ENCODE results near the gene EFHC1. TPM values are rescaled to one million over a fixed set of nuclear protein-coding genes. Genes with fewer than 3 reads are reported as not detected.
A peak's percentile ranks its signal among the peaks of the same experiment; 100 is the strongest.

The EFHC1 gene
- total RNA-seq, 1 donor from 2014 or later: 43.7 TPM

DNA sequence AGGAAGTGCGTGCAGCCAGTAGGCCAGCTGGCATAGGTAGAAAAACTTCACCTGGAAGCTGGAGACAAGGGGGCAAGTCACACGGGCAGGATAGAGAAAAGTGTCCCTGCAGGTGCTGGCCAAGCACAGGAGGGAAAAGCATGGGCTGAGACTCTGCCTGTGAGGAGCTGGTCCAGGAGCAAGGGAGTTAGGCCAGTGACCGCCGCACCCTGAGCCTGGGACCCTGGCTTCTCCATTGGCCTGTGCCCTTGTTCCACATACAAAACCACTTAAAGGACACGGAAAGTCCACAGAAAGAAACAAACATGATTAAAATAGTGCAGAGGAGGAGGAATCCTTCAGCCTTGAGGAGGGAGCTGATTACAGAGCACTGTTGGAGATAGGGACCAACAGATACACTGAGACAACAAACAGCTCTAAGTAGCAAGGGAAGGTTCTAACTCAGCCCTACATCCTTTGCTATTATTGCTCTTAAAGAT, 88.2 kb downstream of the EFHC1 start:
- no peak overlapping the region for H3K4me3 Mint-ChIP-seq
- peaks cover 13% of the 10 kb centered on the region for H3K36me3 Mint-ChIP-seq (ENCODE audit: low read depth)
- no peaks in the 10 kb centered on the region for H3K9me3 Mint-ChIP-seq
- H3K27me3 Mint-ChIP-seq (ENCODE audit: low read depth): no peaks in the 10 kb centered on the region
- H3K4me1 Mint-ChIP-seq: peaks cover 10% of the 10 kb centered on the region
- TF ChIP-seq, protein P1, sequence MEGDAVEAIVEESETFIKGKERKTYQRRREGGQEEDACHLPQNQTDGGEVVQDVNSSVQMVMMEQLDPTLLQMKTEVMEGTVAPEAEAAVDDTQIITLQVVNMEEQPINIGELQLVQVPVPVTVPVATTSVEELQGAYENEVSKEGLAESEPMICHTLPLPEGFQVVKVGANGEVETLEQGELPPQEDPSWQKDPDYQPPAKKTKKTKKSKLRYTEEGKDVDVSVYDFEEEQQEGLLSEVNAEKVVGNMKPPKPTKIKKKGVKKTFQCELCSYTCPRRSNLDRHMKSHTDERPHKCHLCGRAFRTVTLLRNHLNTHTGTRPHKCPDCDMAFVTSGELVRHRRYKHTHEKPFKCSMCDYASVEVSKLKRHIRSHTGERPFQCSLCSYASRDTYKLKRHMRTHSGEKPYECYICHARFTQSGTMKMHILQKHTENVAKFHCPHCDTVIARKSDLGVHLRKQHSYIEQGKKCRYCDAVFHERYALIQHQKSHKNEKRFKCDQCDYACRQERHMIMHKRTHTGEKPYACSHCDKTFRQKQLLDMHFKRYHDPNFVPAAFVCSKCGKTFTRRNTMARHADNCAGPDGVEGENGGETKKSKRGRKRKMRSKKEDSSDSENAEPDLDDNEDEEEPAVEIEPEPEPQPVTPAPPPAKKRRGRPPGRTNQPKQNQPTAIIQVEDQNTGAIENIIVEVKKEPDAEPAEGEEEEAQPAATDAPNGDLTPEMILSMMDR (conservative IDR thresholded peaks at IDR 0.05): no peak
- H3K27ac Mint-ChIP-seq (ENCODE audit: unreplicated experiment): peak overlapping the region; percentile 78
- no peak for DNase-seq (ENCODE audit: low read depth, low spot score)

DNA sequence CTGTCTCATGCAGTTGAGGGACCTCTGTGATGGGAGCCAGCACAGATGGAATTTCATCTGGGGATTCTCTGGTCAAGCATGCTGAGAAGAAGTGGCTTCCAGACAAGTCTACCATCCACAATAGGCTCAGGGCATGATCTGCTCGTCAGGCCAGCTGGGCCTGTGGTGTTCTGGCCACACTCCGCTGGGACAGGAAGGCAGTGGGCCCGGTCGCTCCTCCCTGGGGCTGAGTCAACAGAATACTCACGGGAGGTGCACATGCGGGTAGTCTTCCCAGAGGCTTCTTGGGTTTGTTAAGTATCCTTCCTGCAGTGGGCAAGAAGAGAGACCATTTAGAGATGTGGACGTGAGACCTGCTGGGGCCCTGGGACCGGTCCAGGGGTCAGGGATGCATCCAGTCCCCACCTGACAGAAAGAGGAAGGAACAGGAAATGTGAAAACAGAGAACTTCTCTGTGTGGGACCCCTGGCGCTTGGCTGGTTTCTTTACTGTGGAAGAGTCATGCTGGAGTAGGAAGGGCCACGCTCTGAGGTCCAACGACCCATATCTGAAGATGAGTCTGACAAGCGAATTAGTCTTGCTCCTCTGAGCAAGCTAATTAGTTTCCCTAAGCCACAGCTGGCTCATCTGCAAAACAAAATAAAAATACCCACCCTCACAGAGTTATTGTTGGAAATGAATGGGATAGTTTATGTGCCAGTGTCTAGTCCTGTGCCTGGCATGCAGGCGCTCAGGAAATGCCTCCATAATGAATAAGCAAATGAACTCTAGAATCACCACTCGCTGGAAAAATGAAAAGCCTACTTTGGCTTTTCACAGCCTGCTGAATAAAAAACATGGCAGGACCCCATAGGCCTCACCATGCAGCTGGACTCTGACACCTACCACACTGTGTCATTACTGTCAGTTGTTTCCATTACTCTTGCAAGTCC, 89.4 kb downstream of the EFHC1 start:
- Mint-ChIP-seq H3K9me3 (no peaks in the 10 kb centered on the region), H3K27ac (ENCODE audit: unreplicated experiment) (peak overlapping the region; percentile 27), H3K4me1 (peaks cover 15% of the 10 kb centered on the region), H3K4me3 (no peak overlapping the region), H3K27me3 (ENCODE audit: low read depth) (no peaks in the 10 kb centered on the region), H3K36me3 (ENCODE audit: low read depth) (peaks cover 13% of the 10 kb centered on the region)
- TF ChIP-seq, protein P1 (conservative IDR thresholded peaks at IDR 0.05): no peak
- DNase-seq (ENCODE audit: low read depth, low spot score): no peak

DNA sequence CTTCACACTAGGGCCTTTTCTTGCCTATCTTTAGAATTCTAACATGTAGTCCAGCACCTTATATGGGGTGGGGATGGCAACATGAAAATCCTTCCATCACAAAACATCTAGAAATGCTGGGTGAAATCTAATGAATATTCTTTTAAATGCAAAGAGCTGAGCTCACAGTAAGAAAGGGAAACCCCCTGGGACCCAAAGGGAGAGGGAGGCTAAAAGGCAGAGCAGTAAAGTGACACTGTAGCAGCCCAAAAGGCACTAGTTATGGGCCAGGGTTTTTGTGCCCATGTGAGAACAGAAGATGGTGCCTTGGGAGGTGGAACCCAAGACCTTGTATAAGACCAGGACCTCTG, 90.0 kb downstream of the EFHC1 start:
- Mint-ChIP-seq H3K4me1 (peaks cover 21% of the 10 kb centered on the region), H3K4me3 (no peak overlapping the region), H3K9me3 (no peaks in the 10 kb centered on the region), H3K27me3 (ENCODE audit: low read depth) (no peaks in the 10 kb centered on the region), H3K27ac (ENCODE audit: unreplicated experiment) (no peak overlapping the region), H3K36me3 (ENCODE audit: low read depth) (peaks cover 17% of the 10 kb centered on the region)
- TF ChIP-seq, protein P1 (conservative IDR thresholded peaks at IDR 0.05): no peak
- DNase-seq (ENCODE audit: low read depth, low spot score): no peak

- TF ChIP-seq, protein P1 (conservative IDR thresholded peaks at IDR 0.05): no peak
- H3K36me3 Mint-ChIP-seq (ENCODE audit: low read depth): peaks cover 18% of the 10 kb centered on the region
- H3K4me1 Mint-ChIP-seq: peaks cover 24% of the 10 kb centered on the region
These were observed 91.0 kb downstream of the EFHC1 start for GRCh38 chr6:52511163-52511562.

DNA sequence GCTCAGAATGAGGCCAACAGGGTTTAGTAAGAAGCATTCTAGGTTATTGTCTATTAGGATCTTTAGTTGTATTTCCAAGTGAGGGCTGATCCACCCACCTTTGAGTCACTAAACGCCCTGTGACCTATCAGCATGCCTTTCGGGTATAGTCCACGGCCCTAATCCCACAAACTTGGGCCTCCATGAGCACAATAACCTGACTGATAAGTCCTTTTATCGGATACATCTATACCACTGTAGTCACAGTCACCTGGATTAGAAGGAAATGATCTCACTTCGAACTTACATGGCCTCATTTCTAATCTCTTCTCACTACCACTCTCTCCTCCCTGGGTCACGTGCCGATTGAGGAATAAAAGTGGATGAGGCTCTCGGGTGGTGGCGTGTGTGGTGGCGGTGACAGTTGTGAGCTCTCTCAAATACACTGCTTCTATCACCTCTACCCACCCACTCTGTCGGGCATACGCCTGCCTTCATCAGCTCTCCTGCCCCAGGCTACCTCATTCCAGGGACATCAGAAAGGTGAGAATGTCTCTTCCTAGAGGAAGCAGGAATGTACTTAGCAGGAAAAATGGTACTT, 91.5 kb downstream of the EFHC1 start:
- Mint-ChIP-seq H3K27ac (ENCODE audit: unreplicated experiment) (peak overlapping the region; percentile 76), H3K9me3 (no peaks in the 10 kb centered on the region), H3K4me3 (no peak overlapping the region), H3K27me3 (ENCODE audit: low read depth) (no peaks in the 10 kb centered on the region), H3K4me1 (peaks cover 24% of the 10 kb centered on the region), H3K36me3 (ENCODE audit: low read depth) (peaks cover 18% of the 10 kb centered on the region)
- TF ChIP-seq, protein P1 (conservative IDR thresholded peaks at IDR 0.05): no peak
- no peak for DNase-seq (ENCODE audit: low read depth, low spot score)

More at GRCh38 chr6:52511163-52511562, 91.0 kb downstream of the EFHC1 start:
- no peak overlapping the region for H3K4me3 Mint-ChIP-seq
- no peaks in the 10 kb centered on the region for H3K9me3 Mint-ChIP-seq
- H3K27me3 Mint-ChIP-seq (ENCODE audit: low read depth): no peaks in the 10 kb centered on the region
- H3K27ac Mint-ChIP-seq (ENCODE audit: unreplicated experiment): no peak overlapping the region
- DNase-seq (ENCODE audit: low read depth, low spot score): no peak
